HepG2 (cell line): ENCODE data around the gene PTGES3. TPM values are rescaled to one million over a fixed set of nuclear protein-coding genes. Genes with fewer than 3 reads are reported as not detected.

ENCODE experiments used
- DNMT1 ChIP-seq: sonication (generic); formaldehyde crosslinking; IDR thresholded peaks from 2 replicates; pipeline ENCODE4 v1.5.1; 2020; ENCODE audit warnings: mild to moderate bottlenecking, missing genetic modification reagents
- ELF3 ChIP-seq: IDR thresholded peaks from 2 replicates; pipeline ENCODE4 v1.6.1; 2016; ENCODE audit warnings: missing genetic modification reagents, missing compliant biosample characterization
- MED1 ChIP-seq: sonication (generic); formaldehyde crosslinking; IDR thresholded peaks from 2 replicates; pipeline ENCODE4 v1.4.0; 2020; ENCODE audit warnings: missing genetic modification reagents
- NFAT5 ChIP-seq: sonication (generic); formaldehyde crosslinking; IDR thresholded peaks from 2 replicates; pipeline ENCODE4 v1.4.0; 2020; ENCODE audit warnings: missing genetic modification reagents
- RBAK ChIP-seq: sonication (generic); formaldehyde crosslinking; IDR thresholded peaks from 2 replicates; pipeline ENCODE4 v1.5.1; 2020; ENCODE audit warnings: mild to moderate bottlenecking, missing genetic modification reagents
- REPIN1 ChIP-seq: sonication (generic); formaldehyde crosslinking; IDR thresholded peaks from 2 replicates; pipeline ENCODE4 v1.8.0; 2022; ENCODE audit warnings: missing genetic modification reagents, low read depth, mild to moderate bottlenecking, borderline replicate concordance
- RNF219 ChIP-seq: sonication (generic); formaldehyde crosslinking; IDR thresholded peaks from 2 replicates; pipeline ENCODE4 v1.5.0; 2020; ENCODE audit warnings: mild to moderate bottlenecking, missing genetic modification reagents
- SKIL ChIP-seq: sonication (generic); formaldehyde crosslinking; IDR thresholded peaks from 2 replicates; pipeline ENCODE4 v1.8.0; 2022; ENCODE audit warnings: missing genetic modification reagents, mild to moderate bottlenecking, moderate library complexity, borderline replicate concordance
- SMAD9 ChIP-seq: sonication (generic); formaldehyde crosslinking; IDR thresholded peaks from 2 replicates; pipeline ENCODE4 v1.5.1; 2020; ENCODE audit warnings: mild to moderate bottlenecking, missing genetic modification reagents
- TAF1 ChIP-seq: sonication (generic); formaldehyde crosslinking; IDR thresholded peaks from 2 replicates; pipeline ENCODE4 v1.4.0; 2020; ENCODE audit warnings: missing genetic modification reagents
- TSC22D2 ChIP-seq: sonication (generic); formaldehyde crosslinking; IDR thresholded peaks from 2 replicates; pipeline ENCODE4 v1.5.1; 2020; ENCODE audit warnings: missing genetic modification reagents, mild to moderate bottlenecking, borderline replicate concordance
- WIZ ChIP-seq: sonication (generic); formaldehyde crosslinking; IDR thresholded peaks from 2 replicates; pipeline ENCODE4 v1.5.1; 2020; ENCODE audit warnings: mild to moderate bottlenecking, missing genetic modification reagents
- ZBTB38 ChIP-seq: sonication (generic); formaldehyde crosslinking; IDR thresholded peaks from 2 replicates; pipeline ENCODE4 v1.5.1; 2020; ENCODE audit warnings: mild to moderate bottlenecking, missing genetic modification reagents
- ZNF337 ChIP-seq: sonication (generic); formaldehyde crosslinking; IDR thresholded peaks from 2 replicates; pipeline ENCODE4 v1.5.1; 2020; ENCODE audit warnings: missing genetic modification reagents, low read depth, mild to moderate bottlenecking, borderline replicate concordance
- ZNF501 ChIP-seq: sonication (generic); formaldehyde crosslinking; IDR thresholded peaks from 2 replicates; pipeline ENCODE4 v1.5.1; 2020; ENCODE audit warnings: mild to moderate bottlenecking, moderate library complexity, missing genetic modification reagents
- ZNF552 ChIP-seq: sonication (generic); formaldehyde crosslinking; IDR thresholded peaks from 2 replicates; pipeline ENCODE4 v1.9.0; 2022; ENCODE audit warnings: missing genetic modification reagents, mild to moderate bottlenecking, borderline replicate concordance
- ZNF709 ChIP-seq: sonication (generic); formaldehyde crosslinking; IDR thresholded peaks from 2 replicates; pipeline ENCODE4 v1.5.0; 2020; ENCODE audit warnings: mild to moderate bottlenecking, missing genetic modification reagents
- ZSCAN22 ChIP-seq: sonication (generic); formaldehyde crosslinking; IDR thresholded peaks from 2 replicates; pipeline ENCODE4 v1.4.0; 2020; ENCODE audit warnings: mild to moderate bottlenecking, missing genetic modification reagents
- ZSCAN31 ChIP-seq: sonication (generic); formaldehyde crosslinking; IDR thresholded peaks from 2 replicates; pipeline ENCODE4 v1.5.0; 2020; ENCODE audit warnings: low read depth, mild to moderate bottlenecking, missing genetic modification reagents
- polyA plus RNA-seq, 8 experiments: library from polyadenylated mRNA; depleted of rRNA in 3 of 8; stranded (reverse) in 7 of 8; unstranded in 1 of 8; fragments of >200 nt; fragmentation: Illumina TruSeq in 4 of 8; extraction: Trizol in 4 of 8; gene quantifications; 2 replicates each; pipeline versions ENCODE4 v1.2.1 to v1.2.3, GENCODE V29; 2011 to 2016; ENCODE audit warnings: low read depth in 4 of 8, missing spikeins in 1 of 8, mixed read lengths in 1 of 8; ENCODE audit not compliant: insufficient read depth in 1 of 8
- total RNA-seq, 5 experiments: library from RNA; depleted of rRNA; stranded (reverse); fragments of >200 nt; fragmentation: Illumina TruSeq; extraction: Trizol; gene quantifications; 2 replicates each; pipeline ENCODE4 v1.2.3, GENCODE V29; 2016; ENCODE audit warnings: low read depth in 1 of 5
- TF ChIP-seq, protein P1 (sequence below): sonication (generic); formaldehyde crosslinking; IDR thresholded peaks from 2 replicates; pipeline ENCODE4 v1.4.0; 2020; ENCODE audit warnings: missing genetic modification reagents, mild to moderate bottlenecking, borderline replicate concordance

Gene PTGES3
- total and polyA plus RNA-seq, 2 of the 13 experiments (the other 11 are each of a cell fraction or from before 2014, with no cell fraction given), result 54.4 to 159 TPM

DNA sequence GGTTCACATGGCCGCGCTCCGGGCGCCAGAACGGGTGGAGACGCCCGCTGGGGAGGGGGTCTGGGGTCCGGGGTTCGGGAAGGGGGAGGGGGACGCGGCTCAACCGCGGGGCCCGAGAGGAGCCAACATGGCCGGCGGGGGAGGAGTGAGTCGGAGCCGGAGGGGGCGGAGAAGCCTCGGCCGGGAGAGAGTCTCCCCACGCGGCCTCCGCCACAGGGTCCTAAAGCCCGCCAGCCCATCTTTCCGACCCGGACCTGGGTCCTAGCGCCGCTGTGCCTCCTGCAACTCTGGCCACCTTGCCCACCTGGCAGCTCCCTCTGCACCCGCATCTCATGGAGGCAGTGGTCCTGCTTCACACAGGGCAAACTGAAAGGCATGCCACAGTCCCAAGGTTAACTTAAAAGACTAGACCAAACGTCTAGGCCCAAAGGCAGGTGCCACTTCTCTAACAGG is 57.9 kb downstream of the PTGES3 start, which contains the start of gene BAZ2A (continued):
- TF ChIP-seq ZNF552, result 0 out of 2 replicates have a peak, but pooled peaks have one; percentile 78
- peak; percentile 79 for TF ChIP-seq ELF3 (CRISPR knock-in tag)
- TF ChIP-seq REPIN1, result no peak; the same call in 1 of the 2 replicates
- no peak for TF ChIP-seq NFAT5 (CRISPR knock-in tag)
- TF ChIP-seq ZNF501 (CRISPR knock-in tag), result peak; percentile 42; the same call in 1 of the 2 replicates
- no peak for TF ChIP-seq ZSCAN22 (CRISPR knock-in tag)
- peak; percentile 66; the same call in 1 of the 2 replicates for TF ChIP-seq ZSCAN31
- TF ChIP-seq DNMT1, result 0 out of 2 replicates have a peak, but pooled peaks have one; percentile 69
- TF ChIP-seq TAF1, result peak; percentile 64; the same call in 1 of the 2 replicates
- TF ChIP-seq ZNF337 (CRISPR knock-in tag), result no peak
- TF ChIP-seq WIZ (CRISPR knock-in tag), result no peak
- peak; percentile 60 for TF ChIP-seq MED1 (CRISPR knock-in tag)
- no peak for TF ChIP-seq SMAD9 (CRISPR knock-in tag)
- no peak for TF ChIP-seq ZNF709 (CRISPR knock-in tag)
- no peak for TF ChIP-seq RNF219 (CRISPR knock-in tag)
- TF ChIP-seq ZBTB38, result peak; percentile 76; the same call in 1 of the 2 replicates
- peak; percentile 66; the same call in 1 of the 2 replicates for TF ChIP-seq TSC22D2 (CRISPR knock-in tag)
- TF ChIP-seq SKIL, result peak; percentile 55; the same call in 1 of the 2 replicates
- no peak for TF ChIP-seq RBAK (CRISPR knock-in tag)
- TF ChIP-seq, protein P1, sequence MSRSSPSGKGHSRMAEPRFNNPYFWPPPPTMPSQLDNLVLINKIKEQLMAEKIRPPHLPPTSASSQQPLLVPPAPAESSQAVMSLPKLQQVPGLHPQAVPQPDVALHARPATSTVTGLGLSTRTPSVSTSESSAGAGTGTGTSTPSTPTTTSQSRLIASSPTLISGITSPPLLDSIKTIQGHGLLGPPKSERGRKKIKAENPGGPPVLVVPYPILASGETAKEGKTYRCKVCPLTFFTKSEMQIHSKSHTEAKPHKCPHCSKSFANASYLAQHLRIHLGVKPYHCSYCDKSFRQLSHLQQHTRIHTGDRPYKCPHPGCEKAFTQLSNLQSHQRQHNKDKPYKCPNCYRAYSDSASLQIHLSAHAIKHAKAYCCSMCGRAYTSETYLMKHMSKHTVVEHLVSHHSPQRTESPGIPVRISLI, result peak; percentile 43; the same call in 1 of the 2 replicates
